Calu3 (cell line): Measurements from ENCODE around the gene WDFY2. TPM values are rescaled to one million over a fixed set of nuclear protein-coding genes. Genes with fewer than 3 reads are reported as not detected.
A peak's percentile ranks its signal among the peaks of the same experiment; 100 is the strongest.

ENCODE experiments used
- BruUV-seq: library from RNA; stranded (reverse); fragments of 400-500 nt; replicated peaks from 2 replicates; lab custom pipeline; 2021; lab: Mats Ljungman, UMichigan
- CTCF ChIA-PET: fragments of 300-600 bp; sonication (Branson Sonifier 250); formaldehyde crosslinking; loops from one replicate; lab custom pipeline; 2022; ENCODE audit warnings: antibody characterized with exemption; lab: Charles Lee
- DNase-seq: peaks from one replicate; pipeline ENCODE4 v3.0.0; 2022
- H3K27ac Mint-ChIP-seq: one replicate; pipeline ENCODE4 v1.8.0; 2022; ENCODE audit warnings: mixed read lengths; ENCODE audit not compliant: unreplicated experiment
- H3K27me3 Mint-ChIP-seq: one replicate; pipeline ENCODE4 v1.8.0; 2022; ENCODE audit warnings: mixed read lengths; ENCODE audit not compliant: unreplicated experiment
- H3K36me3 Mint-ChIP-seq: one replicate; pipeline ENCODE4 v1.8.0; 2022; ENCODE audit warnings: mild to moderate bottlenecking, moderate library complexity, mixed read lengths; ENCODE audit not compliant: insufficient read depth, unreplicated experiment
- H3K4me1 Mint-ChIP-seq: one replicate; pipeline ENCODE4 v1.8.0; 2022; ENCODE audit warnings: mild to moderate bottlenecking, low read depth, mixed read lengths; ENCODE audit not compliant: unreplicated experiment
- H3K4me3 Mint-ChIP-seq: one replicate; pipeline ENCODE4 v1.8.0; 2022; ENCODE audit warnings: mild to moderate bottlenecking, low read depth, moderate library complexity, mixed read lengths; ENCODE audit not compliant: unreplicated experiment
- H3K9me3 Mint-ChIP-seq: one replicate; pipeline ENCODE4 v1.8.0; 2022; ENCODE audit warnings: low read depth, mixed read lengths; ENCODE audit not compliant: unreplicated experiment
- CTCF ChIP-seq: fragments of 200-600 bp; IDR thresholded peaks from one replicate; pipeline ENCODE4 v1.8.0; 2022; ENCODE audit warnings: antibody characterized with exemption; ENCODE audit not compliant: unreplicated experiment
- intact Hi-C: fragments of 100-400 bp; cut with micrococcal nuclease; formaldehyde crosslinking; loops from one replicate; pipeline ENCODE4 v1.10.0; 2022; ENCODE audit not compliant: unreplicated experiment
- total RNA-seq: library from RNA; stranded (reverse); gene quantifications from 2 replicates; pipeline ENCODE4 v1.2.3, GENCODE V29; 2022

The WDFY2 gene
- total RNA-seq, 1 experiment from 2014 or later = 5.9 TPM

DNA sequence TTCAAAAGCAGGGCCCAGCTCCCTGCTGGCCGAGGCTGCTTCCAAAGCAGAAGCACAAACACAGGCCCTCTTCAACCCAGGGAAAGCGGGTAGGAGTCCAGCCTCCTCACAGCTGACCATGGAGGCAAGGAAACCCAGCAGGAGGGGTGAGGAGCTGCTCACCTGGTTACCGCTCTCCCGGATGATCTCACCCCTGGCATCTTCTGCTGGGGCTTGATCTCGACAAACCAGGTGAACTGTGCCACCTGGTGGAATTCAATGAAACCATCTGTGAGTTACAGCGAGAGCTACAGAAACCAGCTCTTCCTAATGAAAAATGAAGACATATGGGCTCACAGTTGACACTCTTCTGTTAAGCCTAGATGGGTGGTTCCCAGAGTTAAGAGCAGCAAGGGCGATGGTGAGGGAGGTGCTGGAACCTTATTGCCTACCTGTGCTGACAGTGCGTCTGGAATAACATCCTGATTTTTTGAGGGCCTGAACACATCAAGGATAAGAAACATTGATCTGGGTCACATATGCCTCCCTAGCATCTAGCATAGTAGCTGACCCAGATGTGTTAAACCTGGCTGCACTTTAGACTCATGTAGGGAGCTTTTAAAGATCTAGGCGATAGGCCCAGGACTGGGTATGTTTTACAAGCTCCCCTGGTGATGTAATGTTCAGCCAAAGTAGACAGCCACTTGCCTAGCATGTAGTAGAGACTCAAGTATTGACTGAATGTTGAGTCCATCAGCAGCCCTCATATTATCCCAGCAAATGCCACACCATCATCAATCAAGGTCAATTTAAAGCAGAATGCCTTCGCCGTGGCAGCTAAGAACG is 213.6 kb downstream of the WDFY2 start:
- peaks cover 10% of the 10 kb centered on the region for H3K36me3 Mint-ChIP-seq
- H3K9me3 Mint-ChIP-seq = no peaks in the 10 kb centered on the region
- no TSS peak for BruUV-seq
- no peaks in the 10 kb centered on the region for H3K27me3 Mint-ChIP-seq
- peak; percentile 64 for TF ChIP-seq CTCF
- DNase-seq = peak; percentile 58
- peaks cover 10% of the 10 kb centered on the region for H3K4me1 Mint-ChIP-seq
- H3K27ac Mint-ChIP-seq = no peak overlapping the region
- CTCF ChIA-PET = interaction anchor here (0.6 to 1.6 kb wide), 13 partner anchors 33 to 674 kb away, joined by 3 to 14 read pairs (median 3); partner anchors contain the start of gene INTS6
- H3K4me3 Mint-ChIP-seq = no peak overlapping the region
- intact Hi-C loops = loop anchor here (1.0 to 10.0 kb wide), 3 partner anchors 213 to 673 kb away; partner anchors contain the start of gene WDFY2

DNA sequence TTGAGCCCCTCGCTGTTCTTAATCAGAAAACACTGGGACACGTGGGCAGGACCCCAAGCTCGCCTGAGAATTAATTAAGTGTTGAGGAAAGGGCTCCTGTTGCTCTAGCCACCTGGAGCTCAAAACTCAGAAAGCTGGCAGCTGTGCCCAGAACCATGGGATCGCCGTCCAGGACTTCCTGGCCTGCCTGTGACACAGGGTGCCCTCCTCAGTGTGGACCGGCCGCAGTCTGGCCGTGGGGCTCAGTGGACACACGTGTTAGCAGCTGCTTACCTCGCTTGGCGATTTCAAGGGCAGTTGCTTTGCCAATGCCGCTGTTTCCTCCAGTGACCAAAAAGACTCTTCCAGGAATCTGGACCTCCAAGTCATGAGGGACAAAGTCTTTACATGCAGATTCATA is 215.0 kb downstream of the WDFY2 start:
- Mint-ChIP-seq H3K4me1 (peaks cover 10% of the 10 kb centered on the region), H3K27ac (no peak overlapping the region), H3K4me3 (no peak overlapping the region), H3K36me3 (peaks cover 23% of the 10 kb centered on the region), H3K9me3 (no peaks in the 10 kb centered on the region), H3K27me3 (no peaks in the 10 kb centered on the region)
- intact Hi-C loops = loop anchor here (10.0 kb wide), 2 partner anchors 214 to 674 kb away; partner anchors contain the start of gene WDFY2
- no peak for DNase-seq
- BruUV-seq = no TSS peak
- CTCF ChIA-PET = interaction anchor here (0.5 kb wide), 1 partner anchor 511 kb away, joined by 11 read pairs; no protein-coding TSS in a partner anchor
- no peak for TF ChIP-seq CTCF

DNA sequence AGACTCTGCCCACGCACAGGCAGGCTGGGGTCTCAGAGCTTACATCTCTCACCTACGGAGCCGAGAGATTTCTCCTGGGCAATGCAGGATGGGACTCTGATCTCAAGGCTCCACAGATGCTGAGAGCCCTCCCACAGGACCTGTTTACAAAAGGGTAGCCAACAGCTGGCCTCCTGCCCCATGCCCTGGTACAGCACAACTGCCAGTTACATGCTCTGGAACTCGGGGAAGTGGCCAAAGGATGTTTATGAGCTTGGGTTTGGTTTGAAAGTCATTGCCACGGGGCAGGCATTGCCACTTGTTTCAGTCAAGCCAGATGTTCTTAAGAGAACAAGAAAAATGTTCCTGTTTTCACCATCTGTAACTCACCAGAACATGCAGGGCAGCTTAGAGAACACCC is 216.2 kb downstream of the WDFY2 start:
- peaks cover 10% of the 10 kb centered on the region for H3K4me1 Mint-ChIP-seq
- no peaks in the 10 kb centered on the region for H3K9me3 Mint-ChIP-seq
- intact Hi-C loops = loop anchor here (5.0 kb wide), 2 partner anchors 68 to 348 kb away; partner anchors contain the start of gene INTS6
- TF ChIP-seq CTCF = no peak
- H3K27me3 Mint-ChIP-seq = no peaks in the 10 kb centered on the region
- no peak for DNase-seq
- H3K27ac Mint-ChIP-seq = no peak overlapping the region
- peaks cover 28% of the 10 kb centered on the region for H3K36me3 Mint-ChIP-seq
- no TSS peak for BruUV-seq
- H3K4me3 Mint-ChIP-seq = no peak overlapping the region
- CTCF ChIA-PET = no interaction called here

GRCh38 chr13:51801631-51802099 is 217.4 kb downstream of the WDFY2 start:
- peaks cover 10% of the 10 kb centered on the region for H3K4me1 Mint-ChIP-seq
- H3K36me3 Mint-ChIP-seq = peaks cover 31% of the 10 kb centered on the region
- peak; percentile 50 for DNase-seq
- BruUV-seq = no TSS peak
- no peak overlapping the region for H3K27ac Mint-ChIP-seq
- intact Hi-C loops = loop anchor here (5.0 kb wide), 2 partner anchors 69 to 349 kb away; partner anchors contain the start of gene INTS6
- no peak for TF ChIP-seq CTCF
- CTCF ChIA-PET = interaction anchor here (1.3 to 1.4 kb wide), 2 partner anchors 347 to 367 kb away, joined by 3 read pairs; no protein-coding TSS in a partner anchor
- H3K9me3 Mint-ChIP-seq = no peaks in the 10 kb centered on the region
- H3K4me3 Mint-ChIP-seq = no peak overlapping the region
- H3K27me3 Mint-ChIP-seq = no peaks in the 10 kb centered on the region
